ENCODE results near the gene DOCK4.

DNA sequence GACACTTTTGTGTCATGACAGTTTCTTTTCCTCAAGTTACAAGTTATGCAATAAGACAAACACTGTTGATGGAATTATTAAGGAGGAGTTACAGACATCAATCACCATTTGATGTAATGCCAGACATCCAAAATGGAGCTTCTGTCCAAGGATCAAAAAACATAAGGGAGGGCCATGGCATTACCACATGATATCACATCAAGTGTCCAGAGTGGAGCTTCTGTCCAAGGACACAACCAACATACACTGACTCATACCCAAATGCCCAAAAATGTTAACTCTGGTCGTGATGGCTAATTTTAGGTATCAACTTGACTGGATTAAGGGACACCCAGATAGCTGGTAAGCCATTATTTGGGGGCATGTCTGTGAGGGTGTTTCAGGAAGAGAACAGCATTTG is 140.4 kb downstream of the DOCK4 start:
- TF ChIP-seq, protein P1, sequence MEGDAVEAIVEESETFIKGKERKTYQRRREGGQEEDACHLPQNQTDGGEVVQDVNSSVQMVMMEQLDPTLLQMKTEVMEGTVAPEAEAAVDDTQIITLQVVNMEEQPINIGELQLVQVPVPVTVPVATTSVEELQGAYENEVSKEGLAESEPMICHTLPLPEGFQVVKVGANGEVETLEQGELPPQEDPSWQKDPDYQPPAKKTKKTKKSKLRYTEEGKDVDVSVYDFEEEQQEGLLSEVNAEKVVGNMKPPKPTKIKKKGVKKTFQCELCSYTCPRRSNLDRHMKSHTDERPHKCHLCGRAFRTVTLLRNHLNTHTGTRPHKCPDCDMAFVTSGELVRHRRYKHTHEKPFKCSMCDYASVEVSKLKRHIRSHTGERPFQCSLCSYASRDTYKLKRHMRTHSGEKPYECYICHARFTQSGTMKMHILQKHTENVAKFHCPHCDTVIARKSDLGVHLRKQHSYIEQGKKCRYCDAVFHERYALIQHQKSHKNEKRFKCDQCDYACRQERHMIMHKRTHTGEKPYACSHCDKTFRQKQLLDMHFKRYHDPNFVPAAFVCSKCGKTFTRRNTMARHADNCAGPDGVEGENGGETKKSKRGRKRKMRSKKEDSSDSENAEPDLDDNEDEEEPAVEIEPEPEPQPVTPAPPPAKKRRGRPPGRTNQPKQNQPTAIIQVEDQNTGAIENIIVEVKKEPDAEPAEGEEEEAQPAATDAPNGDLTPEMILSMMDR (IDR thresholded peaks at IDR 0.05), result no peak
- TF ChIP-seq MXD4 (CRISPR knock-in tag; IDR thresholded peaks at IDR 0.05; ENCODE audit: borderline replicate concordance), result no peak
- TF ChIP-seq, protein P2, sequence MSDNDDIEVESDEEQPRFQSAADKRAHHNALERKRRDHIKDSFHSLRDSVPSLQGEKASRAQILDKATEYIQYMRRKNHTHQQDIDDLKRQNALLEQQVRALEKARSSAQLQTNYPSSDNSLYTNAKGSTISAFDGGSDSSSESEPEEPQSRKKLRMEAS (CRISPR knock-in tag; IDR thresholded peaks at IDR 0.05), result no peak
- TF ChIP-seq, protein P3, sequence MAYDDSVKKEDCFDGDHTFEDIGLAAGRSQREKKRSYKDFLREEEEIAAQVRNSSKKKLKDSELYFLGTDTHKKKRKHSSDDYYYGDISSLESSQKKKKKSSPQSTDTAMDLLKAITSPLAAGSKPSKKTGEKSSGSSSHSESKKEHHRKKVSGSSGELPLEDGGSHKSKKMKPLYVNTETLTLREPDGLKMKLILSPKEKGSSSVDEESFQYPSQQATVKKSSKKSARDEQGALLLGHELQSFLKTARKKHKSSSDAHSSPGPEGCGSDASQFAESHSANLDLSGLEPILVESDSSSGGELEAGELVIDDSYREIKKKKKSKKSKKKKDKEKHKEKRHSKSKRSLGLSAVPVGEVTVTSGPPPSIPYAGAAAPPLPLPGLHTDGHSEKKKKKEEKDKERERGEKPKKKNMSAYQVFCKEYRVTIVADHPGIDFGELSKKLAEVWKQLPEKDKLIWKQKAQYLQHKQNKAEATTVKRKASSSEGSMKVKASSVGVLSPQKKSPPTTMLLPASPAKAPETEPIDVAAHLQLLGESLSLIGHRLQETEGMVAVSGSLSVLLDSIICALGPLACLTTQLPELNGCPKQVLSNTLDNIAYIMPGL (CRISPR knock-in tag; IDR thresholded peaks at IDR 0.05), result no peak
- no peak for TF ChIP-seq ATF1 (CRISPR knock-in tag; IDR thresholded peaks at IDR 0.05)
- TF ChIP-seq KAT7 (CRISPR knock-in tag; IDR thresholded peaks at IDR 0.05; ENCODE audit: borderline replicate concordance), result no peak
- TF ChIP-seq JUN (CRISPR knock-in tag; IDR thresholded peaks at IDR 0.05), result no peak
- TF ChIP-seq, protein P4, sequence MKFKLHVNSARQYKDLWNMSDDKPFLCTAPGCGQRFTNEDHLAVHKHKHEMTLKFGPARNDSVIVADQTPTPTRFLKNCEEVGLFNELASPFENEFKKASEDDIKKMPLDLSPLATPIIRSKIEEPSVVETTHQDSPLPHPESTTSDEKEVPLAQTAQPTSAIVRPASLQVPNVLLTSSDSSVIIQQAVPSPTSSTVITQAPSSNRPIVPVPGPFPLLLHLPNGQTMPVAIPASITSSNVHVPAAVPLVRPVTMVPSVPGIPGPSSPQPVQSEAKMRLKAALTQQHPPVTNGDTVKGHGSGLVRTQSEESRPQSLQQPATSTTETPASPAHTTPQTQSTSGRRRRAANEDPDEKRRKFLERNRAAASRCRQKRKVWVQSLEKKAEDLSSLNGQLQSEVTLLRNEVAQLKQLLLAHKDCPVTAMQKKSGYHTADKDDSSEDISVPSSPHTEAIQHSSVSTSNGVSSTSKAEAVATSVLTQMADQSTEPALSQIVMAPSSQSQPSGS (CRISPR knock-in tag; IDR thresholded peaks at IDR 0.05; ENCODE audit: borderline replicate concordance, low read depth), result no peak
- TF ChIP-seq, protein P5, sequence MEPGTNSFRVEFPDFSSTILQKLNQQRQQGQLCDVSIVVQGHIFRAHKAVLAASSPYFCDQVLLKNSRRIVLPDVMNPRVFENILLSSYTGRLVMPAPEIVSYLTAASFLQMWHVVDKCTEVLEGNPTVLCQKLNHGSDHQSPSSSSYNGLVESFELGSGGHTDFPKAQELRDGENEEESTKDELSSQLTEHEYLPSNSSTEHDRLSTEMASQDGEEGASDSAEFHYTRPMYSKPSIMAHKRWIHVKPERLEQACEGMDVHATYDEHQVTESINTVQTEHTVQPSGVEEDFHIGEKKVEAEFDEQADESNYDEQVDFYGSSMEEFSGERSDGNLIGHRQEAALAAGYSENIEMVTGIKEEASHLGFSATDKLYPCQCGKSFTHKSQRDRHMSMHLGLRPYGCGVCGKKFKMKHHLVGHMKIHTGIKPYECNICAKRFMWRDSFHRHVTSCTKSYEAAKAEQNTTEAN (CRISPR knock-in tag; IDR thresholded peaks at IDR 0.05), result no peak
- TF ChIP-seq TCF7 (CRISPR knock-in tag; IDR thresholded peaks at IDR 0.05; ENCODE audit: low read depth), result no peak
- TF ChIP-seq, protein P6, sequence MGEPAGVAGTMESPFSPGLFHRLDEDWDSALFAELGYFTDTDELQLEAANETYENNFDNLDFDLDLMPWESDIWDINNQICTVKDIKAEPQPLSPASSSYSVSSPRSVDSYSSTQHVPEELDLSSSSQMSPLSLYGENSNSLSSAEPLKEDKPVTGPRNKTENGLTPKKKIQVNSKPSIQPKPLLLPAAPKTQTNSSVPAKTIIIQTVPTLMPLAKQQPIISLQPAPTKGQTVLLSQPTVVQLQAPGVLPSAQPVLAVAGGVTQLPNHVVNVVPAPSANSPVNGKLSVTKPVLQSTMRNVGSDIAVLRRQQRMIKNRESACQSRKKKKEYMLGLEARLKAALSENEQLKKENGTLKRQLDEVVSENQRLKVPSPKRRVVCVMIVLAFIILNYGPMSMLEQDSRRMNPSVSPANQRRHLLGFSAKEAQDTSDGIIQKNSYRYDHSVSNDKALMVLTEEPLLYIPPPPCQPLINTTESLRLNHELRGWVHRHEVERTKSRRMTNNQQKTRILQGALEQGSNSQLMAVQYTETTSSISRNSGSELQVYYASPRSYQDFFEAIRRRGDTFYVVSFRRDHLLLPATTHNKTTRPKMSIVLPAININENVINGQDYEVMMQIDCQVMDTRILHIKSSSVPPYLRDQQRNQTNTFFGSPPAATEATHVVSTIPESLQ (CRISPR knock-in tag; IDR thresholded peaks at IDR 0.05), result no peak
- no peak for TF ChIP-seq ZNF232 (CRISPR knock-in tag; IDR thresholded peaks at IDR 0.05)
- TF ChIP-seq, protein P7, sequence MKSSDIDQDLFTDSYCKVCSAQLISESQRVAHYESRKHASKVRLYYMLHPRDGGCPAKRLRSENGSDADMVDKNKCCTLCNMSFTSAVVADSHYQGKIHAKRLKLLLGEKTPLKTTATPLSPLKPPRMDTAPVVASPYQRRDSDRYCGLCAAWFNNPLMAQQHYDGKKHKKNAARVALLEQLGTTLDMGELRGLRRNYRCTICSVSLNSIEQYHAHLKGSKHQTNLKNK (CRISPR knock-in tag; IDR thresholded peaks at IDR 0.05), result no peak
